ENCODE results near the gene NLGN1.
"Not testable (repeated sequence)": the region's sequence is repeated elsewhere in the genome, so short reads cannot be mapped to it uniquely, and the experiment has no call there.

Gene NLGN1

DNA sequence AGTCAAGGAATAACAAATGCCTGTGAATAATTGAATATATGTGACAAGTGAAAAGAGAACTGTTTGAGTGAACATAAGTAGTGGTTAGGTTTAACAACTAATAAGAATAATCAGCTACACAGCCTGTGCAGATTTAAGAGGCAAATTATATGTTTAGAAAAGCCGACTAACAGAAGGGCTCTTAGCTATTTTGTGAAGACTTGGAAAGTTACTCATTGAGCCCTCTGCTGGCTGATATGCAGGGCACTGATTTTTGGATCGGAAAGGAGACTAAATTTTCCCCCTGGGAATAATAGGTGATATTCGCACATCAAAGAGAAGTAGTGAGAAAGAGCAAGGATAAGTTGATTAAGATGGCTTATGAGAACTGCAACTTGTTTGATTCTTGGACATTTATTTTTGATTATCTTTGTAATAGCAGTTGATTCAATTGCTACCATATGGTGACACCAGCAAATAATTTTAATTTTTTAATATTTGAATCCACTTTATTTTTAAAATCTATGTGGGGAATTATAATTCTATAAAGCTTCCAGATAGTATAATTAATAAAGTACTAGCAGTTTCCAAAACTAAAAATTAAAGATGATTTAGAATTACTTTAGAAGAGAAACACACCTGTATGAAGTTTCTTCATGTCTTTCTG, 156.2 kb downstream of the NLGN1 start:
- DNase-seq (ENCODE audit: low read depth): no peak

DNA sequence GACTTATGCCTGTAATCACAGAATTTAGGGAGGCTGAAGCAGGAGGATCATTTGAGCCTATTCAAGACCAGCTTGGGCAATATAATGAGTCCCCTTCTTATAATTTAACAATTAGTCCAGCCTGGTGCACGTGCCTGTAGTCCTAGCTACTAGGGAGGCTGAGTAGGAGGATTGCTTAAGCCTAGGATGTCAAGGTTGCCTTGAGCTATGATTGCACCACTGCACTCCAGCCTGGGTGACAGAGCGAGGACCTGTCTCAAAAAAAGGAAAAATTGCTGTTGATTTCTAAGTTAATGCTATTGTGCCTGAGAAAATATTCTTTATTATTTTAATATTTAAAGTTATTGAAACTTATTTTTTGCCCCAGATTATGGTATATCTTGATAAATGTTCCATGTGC, 159.0 kb downstream of the NLGN1 start:
- no peak for DNase-seq (ENCODE audit: low read depth)

DNA sequence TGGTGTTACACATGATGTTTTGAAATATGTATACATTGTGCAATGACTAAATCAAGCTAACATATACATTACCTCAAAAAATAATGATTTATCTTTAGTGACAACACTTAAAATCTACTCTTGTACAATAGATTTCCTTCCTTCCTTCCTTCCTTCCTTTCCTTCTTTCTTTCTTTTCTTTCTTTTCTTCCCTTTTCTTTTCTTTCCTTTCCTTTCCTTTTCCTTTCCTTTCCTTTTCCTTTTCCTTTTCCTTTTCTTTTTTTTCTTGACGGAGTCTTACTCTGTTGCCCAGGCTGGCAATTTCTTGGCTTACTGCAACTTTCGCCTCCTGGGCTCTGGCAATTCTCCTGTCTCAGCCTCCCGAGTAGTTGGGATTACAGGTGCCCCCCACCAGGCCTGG, 170.5 kb downstream of the NLGN1 start:
- no peak for DNase-seq (ENCODE audit: low read depth)

DNA sequence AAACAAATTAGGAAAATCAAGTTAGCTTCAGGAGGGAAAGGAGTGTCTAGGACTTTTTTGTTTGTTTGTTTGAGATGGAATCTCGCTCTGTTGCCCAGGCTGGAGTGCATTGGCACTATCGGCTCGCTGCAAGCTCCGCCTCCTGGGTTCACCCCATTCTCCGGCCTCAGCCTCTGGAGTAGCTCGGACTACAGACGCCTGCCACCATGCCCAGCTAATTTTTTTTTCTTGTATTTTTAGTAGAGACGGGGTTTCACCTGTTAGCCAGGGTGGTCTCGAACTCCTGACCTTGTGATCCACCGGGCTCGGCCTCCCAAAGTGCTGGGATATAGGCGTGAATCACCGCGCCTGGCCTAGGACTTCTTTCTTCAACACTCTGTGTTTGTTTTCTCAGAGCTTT, 171.1 kb downstream of the NLGN1 start:
- DNase-seq (ENCODE audit: low read depth): no peak

DNA sequence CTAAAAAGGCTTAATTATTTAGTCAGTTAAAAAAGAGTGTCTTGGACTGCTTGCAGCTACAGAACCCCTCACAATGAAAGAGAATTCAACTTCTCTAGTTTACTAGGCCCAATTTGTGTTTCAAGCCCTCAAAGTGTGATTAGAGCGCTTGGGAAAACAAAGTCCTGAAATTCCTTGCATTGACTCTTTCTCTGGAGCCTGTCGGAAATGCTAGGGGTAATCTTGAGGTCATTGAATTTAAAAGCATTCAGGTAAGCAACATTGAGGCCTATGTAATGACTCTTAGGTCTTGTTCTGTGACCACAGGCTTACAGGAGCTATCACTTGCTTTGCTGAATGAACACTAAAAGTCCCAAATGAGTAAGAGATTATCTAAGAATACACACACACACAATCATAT, 186.0 kb downstream of the NLGN1 start:
- DNase-seq (ENCODE audit: low read depth): no peak

DNA sequence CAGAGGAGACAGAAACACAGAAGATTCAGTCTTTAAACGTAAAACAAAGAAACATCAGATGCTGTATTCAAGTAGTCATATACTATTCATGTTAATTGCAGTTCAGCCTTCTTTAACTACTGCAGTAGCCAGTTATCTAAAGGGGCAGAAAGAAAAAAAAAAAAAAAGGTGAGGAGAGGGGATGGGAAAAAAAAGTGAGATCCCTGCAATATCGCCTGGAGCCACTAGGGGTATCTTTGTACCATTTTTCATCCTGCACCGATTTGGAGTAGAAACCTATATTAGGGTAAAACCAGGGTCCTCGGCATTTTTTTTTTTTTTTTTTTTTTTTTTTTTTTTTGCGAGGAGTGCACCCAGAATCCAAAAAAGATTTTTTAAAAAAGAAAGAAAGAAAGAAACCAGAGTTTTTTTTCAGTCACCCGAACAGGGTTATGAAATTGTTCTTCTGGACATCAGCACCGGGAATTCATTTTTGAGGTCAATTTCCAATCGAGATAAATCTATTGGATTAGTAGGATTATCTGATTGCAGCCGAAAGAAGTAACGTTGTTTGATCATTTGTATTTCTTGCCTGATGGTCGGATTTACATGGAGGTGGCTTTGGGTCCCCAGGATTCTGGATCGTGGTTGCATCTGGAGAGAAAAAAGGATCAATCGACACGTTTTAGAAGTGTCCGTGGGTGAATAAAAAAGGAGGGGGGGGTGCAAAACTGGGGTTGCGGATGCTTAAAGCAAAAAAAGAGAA, 186.7 kb downstream of the NLGN1 start:
- DNase-seq (ENCODE audit: low read depth): no peak

DNA sequence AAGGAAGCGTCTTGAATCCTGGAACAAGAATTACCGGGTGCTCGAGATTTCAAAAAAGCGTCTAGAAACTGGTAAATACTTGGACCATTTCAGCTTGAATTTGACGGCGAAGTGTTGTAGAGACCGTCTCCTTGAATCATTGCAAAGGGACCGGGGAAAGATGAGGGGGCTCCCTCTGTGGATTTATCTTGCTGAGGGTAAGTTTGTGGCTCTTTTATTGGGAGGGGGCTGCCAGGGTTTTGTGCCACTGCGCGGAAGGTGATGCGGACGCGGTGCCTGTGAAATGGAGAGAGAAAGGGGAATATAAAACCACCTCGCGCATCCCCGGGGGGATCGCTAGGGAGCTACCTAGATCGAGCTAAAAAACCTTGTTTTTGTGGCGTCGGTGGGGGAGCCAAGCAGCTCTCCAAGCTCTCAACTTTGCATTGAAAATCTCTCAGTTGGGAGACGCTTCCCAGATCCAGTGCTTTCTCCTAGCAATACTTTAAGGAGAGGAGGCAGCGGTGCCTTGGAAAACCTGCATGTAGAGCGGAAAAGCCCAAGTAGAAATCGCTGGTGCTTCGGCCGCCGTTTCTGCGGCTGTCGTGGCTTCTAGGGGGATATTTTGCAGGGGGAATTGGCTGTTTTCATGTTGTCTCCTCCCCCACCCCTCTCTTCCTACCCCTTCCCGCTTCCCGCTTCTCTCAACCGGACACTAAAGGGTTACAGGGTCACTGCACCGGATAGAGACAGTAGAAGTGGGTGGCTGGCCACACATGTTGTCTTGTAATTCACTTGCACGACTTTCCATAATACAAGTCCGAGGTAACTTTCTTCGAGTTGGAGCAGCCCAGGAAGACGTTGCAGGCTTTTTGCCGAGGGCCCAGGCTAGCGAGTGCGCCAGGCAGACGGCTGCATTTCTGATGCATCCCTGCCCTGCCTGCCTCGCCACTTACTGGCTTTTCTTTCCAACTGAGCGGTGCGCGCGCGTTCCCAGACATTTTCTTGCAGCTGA, 187.6 kb downstream of the NLGN1 start:
- DNase-seq (ENCODE audit: low read depth): no peak

DNA sequence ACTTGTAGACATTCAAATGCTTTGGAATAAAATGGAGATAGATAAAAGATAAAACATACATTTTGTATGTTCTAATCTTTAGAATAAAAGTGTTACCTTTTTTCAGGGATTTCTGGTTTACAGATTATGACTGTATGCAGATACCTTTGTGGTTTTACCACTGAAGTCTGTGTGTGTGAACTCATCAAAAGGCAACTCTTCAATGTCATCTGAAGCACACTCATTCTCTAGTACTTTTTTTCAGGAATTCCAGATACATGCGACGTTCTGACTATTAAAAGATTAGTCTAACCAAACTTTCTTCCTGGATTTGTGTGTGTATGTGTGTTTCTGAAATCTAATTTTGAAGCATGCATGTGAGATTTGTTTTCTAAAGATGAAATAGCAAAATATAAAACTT, 188.6 kb downstream of the NLGN1 start:
- no peak for DNase-seq (ENCODE audit: low read depth)

DNA sequence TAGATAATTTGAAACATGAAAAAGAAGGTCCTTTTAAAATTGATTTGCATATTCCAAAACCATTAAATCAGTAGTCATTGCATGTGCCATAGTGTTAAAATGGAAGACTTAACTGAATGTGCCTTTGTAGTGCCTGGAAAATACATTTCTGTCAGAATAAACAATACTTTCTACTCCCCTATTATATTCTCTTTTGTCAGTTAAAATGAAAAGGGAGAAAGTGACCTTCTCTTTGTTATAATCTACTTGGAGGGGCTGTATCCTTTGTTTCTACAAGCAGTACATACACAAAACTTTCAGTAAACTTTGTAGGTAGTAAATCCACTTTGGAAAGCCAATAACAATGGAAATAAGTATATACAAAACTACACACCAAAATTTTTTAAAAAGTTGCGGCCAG, 189.5 kb downstream of the NLGN1 start:
- no peak for DNase-seq (ENCODE audit: low read depth)

DNA sequence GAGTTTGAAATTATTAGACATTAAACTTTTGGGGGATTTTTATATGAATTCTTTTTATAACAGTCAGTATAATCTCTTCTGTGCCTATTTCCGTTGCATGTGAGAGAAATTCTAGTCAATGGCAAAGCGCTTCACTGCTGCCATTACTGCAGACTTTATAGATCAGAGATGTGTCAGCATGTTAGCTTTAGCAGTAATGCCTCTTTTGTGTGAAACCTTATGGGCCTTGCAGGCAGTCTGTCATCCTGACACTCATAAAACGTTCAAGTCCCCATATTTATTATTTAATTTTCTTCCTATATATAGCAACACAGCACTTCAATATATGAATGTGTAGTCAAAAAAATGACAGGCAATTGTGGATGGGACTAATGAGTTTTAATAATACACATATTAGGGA, 191.0 kb downstream of the NLGN1 start:
- no peak for DNase-seq (ENCODE audit: low read depth)

DNA sequence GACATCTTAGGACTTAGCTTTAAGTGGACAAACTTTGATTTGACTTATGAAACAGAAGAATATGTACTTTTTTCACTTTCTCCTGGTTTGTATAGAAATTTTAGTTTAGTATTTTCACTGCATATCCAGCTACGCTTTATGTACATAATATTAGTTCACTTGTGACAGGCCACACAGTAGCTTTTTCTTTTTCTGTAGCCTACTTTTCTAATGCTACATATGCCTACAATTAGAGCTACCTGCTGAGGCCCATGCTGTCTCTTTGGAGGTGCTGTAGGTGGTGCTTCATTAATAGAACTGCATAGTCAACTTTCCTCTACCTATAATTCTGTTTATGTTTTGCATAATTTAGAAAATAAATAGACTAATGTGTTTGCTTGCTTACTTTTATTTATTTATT, 191.6 kb downstream of the NLGN1 start:
- DNase-seq (ENCODE audit: low read depth): no peak

DNA sequence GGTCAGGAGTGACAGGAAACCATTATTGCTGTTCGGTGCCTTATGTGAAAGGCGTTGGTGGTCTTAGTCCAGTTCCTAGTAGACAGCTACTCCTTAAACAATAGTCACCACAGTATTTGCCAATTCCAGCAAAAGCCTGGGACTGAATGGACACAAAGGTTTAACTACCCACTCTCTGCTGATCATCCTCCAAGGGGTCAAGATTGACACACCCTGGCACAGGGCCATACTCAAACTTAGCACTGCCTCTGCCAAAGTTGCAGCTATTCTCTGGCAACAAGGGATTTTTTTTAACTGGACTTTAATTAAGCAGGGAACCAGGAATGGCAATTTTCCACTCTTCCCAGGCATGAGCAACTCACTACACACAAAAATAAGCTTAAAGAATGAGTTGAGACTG, 193.9 kb downstream of the NLGN1 start:
- no peak for DNase-seq (ENCODE audit: low read depth)

DNA sequence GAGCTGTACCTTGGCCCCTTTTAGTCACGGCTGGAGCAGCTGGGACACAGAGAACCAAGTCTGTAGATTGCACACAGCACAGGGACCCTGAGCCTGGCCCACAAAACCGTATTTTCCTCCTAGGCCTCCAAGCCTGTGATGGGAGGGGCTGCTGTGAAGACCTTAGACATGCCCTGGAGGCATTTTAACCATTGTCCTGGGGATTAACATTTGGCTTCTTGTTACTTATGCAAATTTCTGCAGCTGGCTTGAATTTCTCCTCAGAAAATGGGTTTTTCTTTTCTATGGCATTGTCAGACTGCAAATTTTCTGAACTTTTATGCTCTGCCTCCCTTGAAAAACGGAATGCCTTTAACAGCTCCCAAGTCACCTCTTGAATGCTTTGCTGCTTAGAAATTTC, 197.3 kb downstream of the NLGN1 start:
- not testable (repeated sequence) for DNase-seq (ENCODE audit: low read depth)

DNA sequence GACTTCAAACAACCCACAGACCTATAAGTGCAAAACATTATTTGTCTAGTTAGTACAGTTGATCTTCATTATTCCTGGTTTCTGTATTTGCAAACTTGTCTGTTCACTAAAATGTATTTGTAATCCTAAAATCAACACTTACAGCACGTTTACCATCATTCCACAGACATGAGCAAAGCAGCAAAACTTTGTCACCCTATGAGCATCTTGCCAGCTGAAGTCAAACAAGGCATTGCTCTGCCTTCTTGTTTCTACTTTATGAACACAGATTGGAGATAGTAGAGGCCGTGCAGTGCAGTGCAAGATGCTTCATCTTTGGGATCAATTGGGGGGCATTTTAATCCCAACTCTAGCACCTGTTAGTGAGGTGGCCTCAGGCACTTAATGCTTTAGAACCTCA, 202.1 kb downstream of the NLGN1 start:
- no peak for DNase-seq (ENCODE audit: low read depth)

DNA sequence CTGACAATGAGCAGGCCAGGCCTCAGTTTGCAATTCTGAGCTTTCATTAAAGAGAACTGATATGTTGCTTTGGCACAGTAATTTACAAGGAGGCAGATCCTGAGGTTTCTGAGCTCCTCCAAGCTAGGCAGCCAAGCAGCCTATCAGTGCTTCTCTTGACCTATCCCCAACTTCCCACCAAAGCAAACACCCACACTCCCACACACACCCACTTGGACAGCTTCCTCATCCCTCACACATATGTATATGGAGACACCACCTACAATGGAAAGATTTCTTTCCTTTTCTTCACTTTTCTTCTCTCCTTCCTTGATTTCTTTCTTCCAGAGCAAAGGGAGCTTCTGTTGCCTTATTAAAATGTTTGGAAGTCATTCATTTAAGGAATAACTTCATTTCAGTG, 217.0 kb downstream of the NLGN1 start:
- DNase-seq (ENCODE audit: low read depth): no peak

DNA sequence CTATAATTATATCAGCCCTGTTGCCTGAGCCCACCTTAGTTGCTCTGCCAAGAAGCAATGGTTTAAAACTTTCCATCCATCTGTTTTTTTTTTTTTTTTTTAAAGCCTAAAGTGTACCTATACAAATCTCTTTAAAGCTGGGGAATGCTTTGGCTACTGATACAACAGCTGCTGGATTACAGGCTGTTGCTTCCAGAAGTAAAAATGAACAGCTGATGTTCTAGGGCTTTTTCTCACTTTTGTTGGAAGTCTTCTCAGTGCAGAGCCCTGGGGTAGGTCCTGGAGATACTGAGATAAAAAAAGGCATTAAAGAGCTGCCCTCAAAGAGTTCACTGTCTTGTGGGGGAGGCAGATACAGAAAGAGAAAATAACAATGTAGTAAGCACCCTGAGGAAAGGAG, 218.1 kb downstream of the NLGN1 start:
- DNase-seq (ENCODE audit: low read depth): no peak

DNA sequence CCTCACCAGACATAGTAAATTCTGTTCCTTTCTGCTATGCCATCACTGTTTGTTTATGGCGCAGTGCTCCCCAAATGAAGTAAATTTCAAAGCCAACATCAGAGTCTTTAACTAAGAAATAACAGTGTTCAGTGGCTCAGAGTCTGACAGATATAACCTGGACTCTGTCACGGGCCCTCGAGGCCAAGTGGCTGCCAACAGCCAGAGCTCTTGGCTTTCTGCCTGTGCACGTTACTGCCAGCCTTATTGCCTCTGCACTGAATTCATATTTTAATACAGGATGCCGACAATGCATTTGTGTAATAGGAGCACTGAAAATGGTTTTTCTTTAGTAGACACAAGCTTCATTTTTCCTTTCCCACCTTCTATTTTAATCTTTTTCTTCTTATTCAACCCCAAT, 219.9 kb downstream of the NLGN1 start:
- no peak for DNase-seq (ENCODE audit: low read depth)

DNA sequence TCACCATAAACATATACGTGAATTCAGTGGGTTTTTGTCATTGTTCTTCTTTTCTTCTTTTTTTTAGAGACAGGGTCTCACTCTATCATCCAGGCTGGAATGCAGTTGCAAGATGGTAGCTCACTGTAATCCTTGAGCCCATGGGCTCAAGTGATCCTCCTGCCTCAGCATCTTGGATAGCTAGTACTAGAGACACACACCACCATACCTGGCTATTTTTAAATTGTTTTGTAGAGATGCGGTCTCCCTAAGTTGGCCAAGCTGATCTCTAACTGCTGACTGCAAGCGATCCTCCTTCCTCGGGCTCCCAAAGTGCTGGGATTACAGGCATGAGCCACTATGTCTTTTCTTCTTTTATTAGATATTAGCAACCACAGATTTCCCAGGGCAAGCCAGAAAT, 220.6 kb downstream of the NLGN1 start:
- no peak for DNase-seq (ENCODE audit: low read depth)

DNA sequence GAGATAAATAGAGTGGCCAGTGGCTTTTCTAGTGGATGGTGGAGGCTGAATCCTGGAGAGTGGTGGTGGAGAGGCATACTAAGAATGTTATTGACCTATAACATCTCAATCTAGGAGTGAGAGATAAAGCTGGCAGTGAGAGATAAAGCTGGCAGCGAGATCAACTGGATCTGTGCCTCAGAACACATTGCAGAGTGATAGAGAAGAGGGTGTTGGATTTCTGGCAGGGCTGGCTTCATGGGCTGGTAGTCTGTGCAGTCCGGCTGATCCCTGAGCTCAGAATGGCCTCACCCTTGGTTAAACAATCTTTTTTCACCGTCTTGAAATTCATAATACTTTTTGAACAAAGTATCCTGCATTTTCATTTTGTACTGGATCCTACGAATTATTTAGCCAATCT, 221.2 kb downstream of the NLGN1 start:
- DNase-seq (ENCODE audit: low read depth): no peak

DNA sequence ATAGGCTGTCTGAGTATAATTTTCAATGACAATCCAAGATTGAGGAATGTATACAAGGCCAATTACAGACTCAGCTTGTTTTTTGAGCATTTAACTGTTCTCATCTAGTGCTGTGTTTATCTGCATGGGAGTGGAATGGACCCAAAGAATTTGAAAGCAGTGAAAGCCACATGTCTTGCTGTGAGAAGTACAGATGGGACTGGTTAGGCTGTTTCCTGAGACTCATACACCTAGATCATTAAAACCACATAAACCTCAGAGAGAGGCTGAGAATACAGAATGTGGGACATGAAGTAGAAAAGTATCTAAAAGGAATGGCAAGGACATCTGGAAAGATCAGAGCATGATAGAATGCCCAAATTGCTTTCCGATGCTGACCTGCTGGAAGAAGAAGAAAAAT, 224.6 kb downstream of the NLGN1 start:
- no peak for DNase-seq (ENCODE audit: low read depth)

DNA sequence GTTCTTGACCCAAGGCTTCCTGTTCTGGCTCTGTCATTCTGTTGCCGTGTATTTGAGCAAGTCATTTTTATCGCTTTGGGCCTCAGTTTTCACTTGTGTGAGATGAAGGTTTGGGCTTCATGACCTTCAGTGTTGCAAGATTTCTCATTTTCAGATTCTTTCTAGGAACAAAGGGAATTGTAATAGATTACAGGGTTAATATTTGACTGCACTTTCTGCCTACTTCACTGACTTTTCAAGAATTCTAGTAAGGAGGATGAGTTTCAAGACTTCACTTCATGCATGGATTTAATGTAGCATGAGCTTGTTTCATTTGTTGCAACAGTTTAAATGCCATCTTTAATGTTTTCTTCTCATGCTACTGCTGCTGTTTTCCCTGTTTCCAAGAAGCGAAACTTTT, 226.5 kb downstream of the NLGN1 start:
- DNase-seq (ENCODE audit: low read depth): no peak

DNA sequence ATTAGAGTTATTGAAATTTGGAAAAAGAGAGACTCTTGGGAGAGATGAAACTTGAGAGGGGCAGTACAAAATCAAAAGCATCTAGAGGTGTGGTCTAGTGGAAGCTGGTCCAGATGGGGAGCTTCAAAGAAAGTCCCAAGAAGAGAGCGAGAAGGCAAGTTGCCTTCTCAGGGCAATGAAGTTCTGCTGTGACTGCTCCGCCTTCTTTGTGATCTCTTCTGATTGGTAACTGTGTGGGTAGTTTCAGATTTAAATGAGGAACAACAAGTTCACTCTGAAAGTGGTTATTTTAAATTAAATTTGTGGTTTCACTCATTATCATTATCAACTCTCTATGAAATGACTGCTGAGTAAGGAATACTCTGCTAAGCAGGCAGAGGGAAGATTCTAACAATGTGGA, 233.3 kb downstream of the NLGN1 start:
- no peak for DNase-seq (ENCODE audit: low read depth)

DNA sequence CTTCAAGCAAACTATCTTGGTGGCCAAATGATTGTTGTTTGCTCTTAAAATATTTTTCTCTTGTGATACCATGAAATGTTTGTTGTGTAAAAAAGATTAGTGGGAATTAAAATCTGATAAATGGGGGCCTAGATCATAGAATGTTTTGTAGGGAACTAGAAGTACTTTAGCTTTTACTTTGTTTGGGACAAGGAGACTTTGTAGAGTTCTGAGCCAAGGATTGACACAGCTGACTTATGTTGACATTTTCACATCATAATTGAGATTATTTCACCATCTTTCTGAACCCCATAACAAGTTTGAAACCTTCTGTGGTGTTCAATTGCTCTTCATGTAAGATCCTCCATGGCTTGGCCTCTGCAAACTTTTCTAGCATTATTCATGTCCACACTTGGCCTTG, 235.4 kb downstream of the NLGN1 start:
- DNase-seq (ENCODE audit: low read depth): no peak
